OCI-LY7 (cell line): ENCODE measurements around the gene TAS2R7.

ENCODE experiments used
- EZH2phosphoT487 ChIP-seq: fragments of 200-600 bp; sonication (generic); IDR thresholded peaks from 2 replicates; pipeline ENCODE4 v1.6.1; 2018; ENCODE audit warnings: low read depth, borderline replicate concordance, mild to moderate bottlenecking, mixed run types, antibody characterized with exemption, low read length, moderate library complexity, mixed read lengths
- TF ChIP-seq, protein P1 (sequence below): fragments of 200-600 bp; sonication (generic); conservative IDR thresholded peaks from 2 replicates; pipeline ENCODE4 v1.5.1; 2014; ENCODE audit warnings: mild to moderate bottlenecking, antibody characterized with exemption, low read length, moderate library complexity, mixed read lengths

DNA sequence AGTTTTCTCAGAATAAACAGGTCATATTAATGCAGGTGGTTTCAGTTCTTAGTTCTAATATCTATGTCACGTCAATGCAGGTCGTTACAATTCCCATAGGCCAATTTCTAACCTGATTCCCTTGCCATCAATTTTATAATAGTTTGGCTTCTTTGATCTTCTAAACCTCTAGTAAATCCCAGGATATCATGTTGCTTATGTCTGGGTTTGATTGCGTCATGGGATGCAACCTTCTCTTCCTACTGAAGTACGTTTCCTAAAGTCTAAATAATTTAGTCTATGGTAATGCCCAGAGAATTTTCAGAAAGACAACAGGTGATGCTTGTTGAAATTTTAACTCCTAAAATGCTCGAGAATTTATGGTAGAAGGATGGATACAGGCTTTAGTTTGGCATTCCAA, 19.2 kb downstream of the TAS2R7 start:
- TF ChIP-seq, protein P1, sequence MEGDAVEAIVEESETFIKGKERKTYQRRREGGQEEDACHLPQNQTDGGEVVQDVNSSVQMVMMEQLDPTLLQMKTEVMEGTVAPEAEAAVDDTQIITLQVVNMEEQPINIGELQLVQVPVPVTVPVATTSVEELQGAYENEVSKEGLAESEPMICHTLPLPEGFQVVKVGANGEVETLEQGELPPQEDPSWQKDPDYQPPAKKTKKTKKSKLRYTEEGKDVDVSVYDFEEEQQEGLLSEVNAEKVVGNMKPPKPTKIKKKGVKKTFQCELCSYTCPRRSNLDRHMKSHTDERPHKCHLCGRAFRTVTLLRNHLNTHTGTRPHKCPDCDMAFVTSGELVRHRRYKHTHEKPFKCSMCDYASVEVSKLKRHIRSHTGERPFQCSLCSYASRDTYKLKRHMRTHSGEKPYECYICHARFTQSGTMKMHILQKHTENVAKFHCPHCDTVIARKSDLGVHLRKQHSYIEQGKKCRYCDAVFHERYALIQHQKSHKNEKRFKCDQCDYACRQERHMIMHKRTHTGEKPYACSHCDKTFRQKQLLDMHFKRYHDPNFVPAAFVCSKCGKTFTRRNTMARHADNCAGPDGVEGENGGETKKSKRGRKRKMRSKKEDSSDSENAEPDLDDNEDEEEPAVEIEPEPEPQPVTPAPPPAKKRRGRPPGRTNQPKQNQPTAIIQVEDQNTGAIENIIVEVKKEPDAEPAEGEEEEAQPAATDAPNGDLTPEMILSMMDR: no peak
- no peak for TF ChIP-seq EZH2phosphoT487
